Kidney (tissue), 11 donors: Measurements from ENCODE around the gene CNTNAP3B. TPM values are rescaled to one million over a fixed set of nuclear protein-coding genes. Genes with fewer than 3 reads are reported as not detected.
"Not testable (repeated sequence)": the region's sequence is repeated elsewhere in the genome, so short reads cannot be mapped to it uniquely, and the experiment has no call there.

ENCODE experiments used
- DNase-seq, 5 donors: peaks; one replicate each; pipeline ENCODE4 v3.0.0-alpha.2; 2013 to 2020
- FAIRE-seq: peaks from 2 replicates; lab custom pipeline; 2012; peaks lifted over from hg19 to GRCh38; lab: Jason Lieb, UNC
- H3K27ac ChIP-seq, 2 donors: one replicate each; pipeline ENCODE4 v1.7.0; 2013; ENCODE audit warnings: low read depth in 2 of 2, low read length in 2 of 2, inconsistent platforms in 1 of 2
- H3K27me3 ChIP-seq: one replicate; pipeline ENCODE4 v1.7.1; 2013; ENCODE audit warnings: low read length, inconsistent platforms; ENCODE audit not compliant: control insufficient read depth, insufficient read depth
- H3K36me3 ChIP-seq, 3 donors: one replicate each; pipeline versions ENCODE4 v1.7.0 to v1.7.1; 2013; ENCODE audit warnings: low read length in 3 of 3, control low read depth in 1 of 3, inconsistent platforms in 1 of 3; ENCODE audit not compliant: insufficient read depth in 3 of 3, control insufficient read depth in 2 of 3
- H3K4me1 ChIP-seq, 3 donors: one replicate each; pipeline versions ENCODE4 v1.7.0 to v1.7.1; 2013; ENCODE audit warnings: low read length in 3 of 3, inconsistent platforms in 1 of 3, low read depth in 1 of 3; ENCODE audit not compliant: control insufficient read depth in 2 of 3, insufficient read depth in 2 of 3
- H3K4me3 ChIP-seq, 3 donors: one replicate each; pipeline versions ENCODE4 v1.7.0 to v1.8.1; 2013; ENCODE audit warnings: low read length in 3 of 3, control low read depth in 1 of 3, inconsistent platforms in 1 of 3
- H3K9ac ChIP-seq, 3 donors: one replicate each; pipeline versions ENCODE4 v1.7.0 to v1.7.1; 2013; ENCODE audit warnings: low read length in 3 of 3, control low read depth in 1 of 3, inconsistent platforms in 1 of 3
- H3K9me3 ChIP-seq, 3 donors: one replicate each; pipeline versions ENCODE4 v1.7.0 to v1.7.1; 2013; ENCODE audit warnings: low read length in 3 of 3, control low read depth in 1 of 3, inconsistent platforms in 1 of 3; ENCODE audit not compliant: control insufficient read depth in 2 of 3, insufficient read depth in 1 of 3
- intact Hi-C: fragments of 100-400 bp; cut with DNase I; formaldehyde crosslinking; loops from one replicate; pipeline ENCODE4 v1.11.1; 2022
- polyA plus RNA-seq: library from polyadenylated mRNA; stranded (reverse); fragments of 350-450 nt; fragmentation: Illumina TruSeq; extraction: RNeasy Lipid Tissue Mini Kit (QIAGEN cat#74804); gene quantifications from one replicate; pipeline ENCODE4 v1.2.3, GENCODE V29; 2014; ENCODE audit warnings: low read depth, low replicate concordance; ENCODE audit not compliant: insufficient read depth
- total RNA-seq: library from RNA; stranded (reverse); fragmentation: NEBNext Ultra II Directional; extraction: Animal tissue kit (Norgen Biotek cat#: 25700); gene quantifications from one replicate; pipeline ENCODE4 v1.2.1, GENCODE V29; 2021
- donor health status: control.
- donor health status: control.
- donor health status: DM: yes; HTN: yes; CAD: no.
- donor health status: Normal renal cell carcinoma (clear cell type).

Gene CNTNAP3B
- total and polyA plus RNA-seq, 2 donors from 2014 or later, result 13.9 to 26.3 TPM

DNA sequence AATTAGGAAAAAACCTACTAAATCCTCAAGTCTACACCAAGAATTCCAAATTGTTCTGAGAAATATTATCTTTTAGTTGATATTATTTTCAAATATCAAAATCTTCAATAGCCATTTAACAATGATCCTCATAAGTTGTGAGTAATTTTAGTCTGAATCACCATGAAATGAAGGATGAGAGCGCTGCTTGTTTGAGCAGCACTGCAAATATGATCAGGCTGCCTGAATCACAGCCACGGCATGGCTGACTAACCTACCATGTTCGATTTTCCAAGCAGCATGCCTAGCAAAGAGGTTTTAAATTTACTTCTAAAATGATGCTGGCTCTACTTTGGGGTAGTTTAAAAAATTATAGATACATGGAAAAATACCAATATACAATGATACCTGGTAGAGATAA is 95.7 kb downstream of the CNTNAP3B start:
- intact Hi-C loops, H3K27ac ChIP-seq, H3K36me3 ChIP-seq, H3K27me3 ChIP-seq, H3K9me3 ChIP-seq, H3K9ac ChIP-seq, DNase-seq, H3K4me3 ChIP-seq, H3K4me1 ChIP-seq: not testable (repeated sequence)
- FAIRE-seq, result peak; percentile 27

DNA sequence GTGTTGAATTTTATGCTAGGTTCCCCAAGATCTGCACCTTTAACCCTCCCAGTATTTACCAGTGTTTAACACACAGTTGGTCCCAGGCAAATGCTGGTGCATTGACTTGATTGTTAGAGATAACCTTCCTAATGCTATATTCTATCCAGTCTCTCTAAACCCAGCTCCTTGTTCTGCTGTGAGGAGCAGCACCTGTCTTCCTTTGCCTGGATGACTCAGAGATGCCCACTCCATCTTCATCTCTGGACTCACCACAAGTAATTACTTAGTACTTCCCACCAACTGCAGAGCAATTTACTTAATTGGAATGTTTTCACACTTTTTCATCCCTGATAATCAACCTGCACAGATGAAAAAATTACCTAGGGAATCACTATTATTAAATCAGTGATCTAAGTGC is 108.6 kb downstream of the CNTNAP3B start:
- H3K27ac ChIP-seq, intact Hi-C loops, H3K9ac ChIP-seq, DNase-seq, FAIRE-seq, H3K27me3 ChIP-seq, H3K4me3 ChIP-seq, H3K36me3 ChIP-seq, H3K9me3 ChIP-seq, H3K4me1 ChIP-seq: not testable (repeated sequence)

DNA sequence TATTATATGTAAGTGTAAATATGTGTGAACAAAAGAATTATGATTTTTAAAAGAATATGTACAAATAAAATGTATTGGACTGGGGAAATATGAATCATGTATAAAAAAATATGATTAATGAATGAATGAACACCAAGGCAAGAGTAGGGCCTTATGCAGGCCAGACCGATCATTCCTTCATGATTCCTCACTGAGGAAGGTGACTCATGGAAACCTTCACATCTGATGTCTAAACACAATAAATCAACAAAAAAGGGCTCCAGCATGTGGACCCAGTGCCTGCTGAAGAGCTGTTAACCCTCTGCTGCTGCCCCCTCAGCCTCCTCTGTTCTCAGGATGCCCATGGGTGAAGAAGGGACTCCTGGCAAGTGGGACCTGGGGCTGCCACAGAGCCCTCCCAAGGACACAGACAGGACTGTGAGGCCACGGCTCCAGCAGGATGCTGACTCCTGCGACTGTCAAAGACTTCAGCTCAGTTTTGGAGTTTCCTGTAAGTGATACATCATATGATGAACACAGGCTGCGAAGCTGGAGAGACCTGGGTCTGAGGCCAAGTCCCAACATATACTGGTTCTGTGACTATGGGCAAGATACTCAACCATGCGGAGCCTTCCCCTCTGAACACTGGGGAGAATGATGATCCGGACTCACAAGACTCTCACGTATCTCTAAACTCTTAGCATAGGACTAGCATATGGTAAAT is 110.9 kb downstream of the CNTNAP3B start:
- FAIRE-seq, DNase-seq, H3K27me3 ChIP-seq, H3K4me3 ChIP-seq, H3K4me1 ChIP-seq, H3K27ac ChIP-seq, intact Hi-C loops, H3K9me3 ChIP-seq, H3K9ac ChIP-seq, H3K36me3 ChIP-seq: not testable (repeated sequence)

DNA sequence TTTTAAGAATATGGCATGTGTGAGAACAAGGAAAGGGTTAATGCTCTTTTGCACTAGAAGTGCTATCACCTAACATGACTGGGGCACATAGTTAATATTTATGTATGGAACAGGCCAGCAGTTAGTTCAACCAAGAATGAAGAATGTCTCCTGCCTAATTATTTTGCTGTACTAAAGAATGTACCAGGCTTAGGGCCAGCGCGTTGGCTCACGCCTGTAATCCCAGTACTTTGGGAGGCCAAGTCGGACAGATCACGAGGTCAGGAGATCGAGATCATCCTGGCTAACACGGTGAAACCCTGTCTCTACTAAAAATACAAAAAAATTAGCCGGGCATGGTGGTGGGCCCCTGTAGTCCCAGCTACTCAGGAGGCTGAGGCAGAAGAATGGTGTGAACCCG is 114.9 kb downstream of the CNTNAP3B start:
- H3K9me3 ChIP-seq, H3K4me1 ChIP-seq, H3K27me3 ChIP-seq, H3K27ac ChIP-seq, DNase-seq, intact Hi-C loops, H3K9ac ChIP-seq, H3K36me3 ChIP-seq, H3K4me3 ChIP-seq: not testable (repeated sequence)
- FAIRE-seq, result peak; percentile 53

DNA sequence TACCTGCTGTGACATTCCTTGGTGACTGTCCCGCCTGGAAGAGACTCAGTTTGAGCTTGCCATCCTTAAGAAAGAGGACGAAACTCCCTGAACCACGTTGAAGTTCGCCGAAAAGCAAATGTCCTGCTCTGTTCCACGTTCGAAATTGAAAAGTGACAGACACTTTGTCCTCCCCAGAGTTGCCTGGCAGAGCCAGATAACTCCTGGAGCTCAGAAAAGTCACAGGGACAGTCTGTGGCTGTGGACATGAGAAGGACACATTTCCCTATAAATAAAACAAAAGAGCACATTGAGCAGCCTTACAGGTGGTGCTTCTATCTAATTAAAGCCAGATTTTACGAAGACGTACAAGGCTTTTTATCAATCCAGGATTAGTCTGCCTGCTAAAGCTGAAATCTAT is 137.6 kb downstream of the CNTNAP3B start:
- H3K9me3 ChIP-seq, FAIRE-seq, H3K36me3 ChIP-seq, H3K27ac ChIP-seq, intact Hi-C loops, H3K9ac ChIP-seq, H3K4me3 ChIP-seq, H3K4me1 ChIP-seq, DNase-seq, H3K27me3 ChIP-seq: not testable (repeated sequence)

DNA sequence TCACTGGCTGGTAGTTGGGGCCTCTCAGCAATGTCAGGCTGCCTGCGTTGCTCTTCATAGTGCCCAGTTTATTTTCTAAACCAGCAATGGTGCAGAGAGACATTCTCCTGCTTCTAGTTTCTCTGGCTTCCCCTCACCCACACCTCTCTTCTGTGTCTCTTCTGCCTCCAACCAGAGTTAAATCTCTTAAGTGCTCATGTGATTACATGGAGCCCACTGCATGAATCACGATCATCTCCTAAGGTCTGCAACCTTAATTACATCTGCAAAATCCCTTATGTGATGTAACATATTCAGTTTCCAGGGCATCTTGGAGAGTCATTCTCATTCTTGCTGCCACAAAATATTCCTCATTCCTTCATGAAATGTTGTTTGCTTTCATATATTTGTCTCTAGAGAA is 149.0 kb downstream of the CNTNAP3B start:
- not testable (repeated sequence) for H3K4me3 ChIP-seq

DNA sequence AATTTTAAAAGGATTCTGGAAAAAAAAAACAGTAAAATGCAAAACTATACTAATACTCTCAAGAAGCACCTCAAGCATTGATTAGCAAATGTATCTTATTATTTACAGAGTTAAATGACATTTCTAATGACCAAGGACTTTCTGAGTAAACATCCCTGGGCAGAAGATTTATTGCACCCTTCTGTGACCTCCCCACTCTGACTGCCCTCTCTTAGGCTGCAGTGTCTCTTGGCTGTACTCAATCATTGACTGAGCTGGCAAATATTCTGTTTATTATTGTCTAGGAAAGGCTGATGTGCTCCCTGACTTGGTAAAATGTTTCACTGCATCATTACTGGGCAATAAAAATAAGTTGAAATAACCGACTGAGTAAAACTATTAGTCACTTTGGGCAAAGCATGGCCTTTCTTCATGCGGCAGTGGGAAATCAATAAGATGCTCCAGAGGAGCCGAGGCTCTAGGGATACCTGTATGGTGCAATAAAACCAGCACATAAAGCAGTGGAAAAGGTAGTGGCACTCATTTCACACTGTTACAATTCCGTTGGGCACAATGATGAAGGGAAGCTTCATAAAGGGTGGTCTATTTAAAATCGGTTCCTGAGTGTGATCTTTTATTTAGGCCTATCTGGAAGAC is 151.1 kb downstream of the CNTNAP3B start:
- H3K9ac ChIP-seq, DNase-seq, H3K27me3 ChIP-seq, FAIRE-seq, intact Hi-C loops, H3K4me1 ChIP-seq, H3K27ac ChIP-seq, H3K36me3 ChIP-seq, H3K9me3 ChIP-seq, H3K4me3 ChIP-seq: not testable (repeated sequence)

More for the DNA sequence above, 149.0 kb downstream of the CNTNAP3B start:
- DNase-seq, H3K4me1 ChIP-seq, H3K9me3 ChIP-seq, H3K27ac ChIP-seq, H3K9ac ChIP-seq, H3K36me3 ChIP-seq, H3K27me3 ChIP-seq, intact Hi-C loops, FAIRE-seq: not testable (repeated sequence)

DNA sequence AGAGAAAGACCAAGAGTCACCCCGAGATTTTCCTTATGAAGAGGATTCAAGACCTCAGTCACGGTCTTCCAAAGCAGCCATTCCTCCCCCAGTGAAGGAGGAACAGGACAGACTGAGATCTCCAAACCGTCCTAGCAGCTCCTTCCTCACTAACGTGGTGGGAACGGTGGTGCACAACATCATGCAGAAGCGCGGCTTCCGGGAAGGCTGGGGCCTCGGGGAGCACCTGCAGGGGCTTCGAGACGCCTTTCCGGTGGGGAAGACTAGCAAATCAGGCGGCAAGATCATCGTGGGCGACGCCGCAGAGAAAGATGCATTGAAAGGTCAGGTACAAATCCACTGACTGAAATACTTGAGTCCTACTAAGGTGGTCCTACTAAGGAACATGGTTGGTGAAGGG is 154.3 kb downstream of the CNTNAP3B start:
- H3K27me3 ChIP-seq, FAIRE-seq, H3K36me3 ChIP-seq, H3K4me1 ChIP-seq, H3K4me3 ChIP-seq, H3K27ac ChIP-seq, intact Hi-C loops, H3K9me3 ChIP-seq, DNase-seq, H3K9ac ChIP-seq: not testable (repeated sequence)
